WERI-Rb-1 (cell line): ENCODE measurements around the gene BOC.

ENCODE experiments used
- DNase-seq: peaks from one replicate; pipeline ENCODE4 v3.0.0-alpha.2; 2020
- H3K27ac ChIP-seq: fragments of 250-450 bp; sonication (Bioruptor Pico); 2 replicates; pipeline ENCODE4 v1.5.1; 2020; ENCODE audit warnings: mild to moderate bottlenecking, moderate library complexity
- H3K27me3 ChIP-seq: fragments of 250-450 bp; sonication (Bioruptor Pico); 2 replicates; pipeline ENCODE4 v1.5.1; 2021; ENCODE audit warnings: mild to moderate bottlenecking, low read depth, moderate library complexity; ENCODE audit not compliant: insufficient read depth, severe bottlenecking
- H3K36me3 ChIP-seq: fragments of 250-450 bp; sonication (Bioruptor Pico); 2 replicates; pipeline ENCODE4 v1.5.1; 2020; ENCODE audit warnings: mild to moderate bottlenecking, moderate library complexity
- H3K4me3 ChIP-seq: 2 replicates; pipeline ENCODE4 v1.5.1; 2011; ENCODE audit warnings: low read depth, mild to moderate bottlenecking, control low read depth, low read length
- H3K9me3 ChIP-seq: fragments of 250-450 bp; sonication (Bioruptor Pico); 2 replicates; pipeline ENCODE4 v1.5.1; 2021; ENCODE audit warnings: mild to moderate bottlenecking, moderate library complexity; ENCODE audit not compliant: severe bottlenecking
- TF ChIP-seq, protein P1 (sequence below): IDR thresholded peaks from 2 replicates; pipeline ENCODE4 v1.5.1; 2011; ENCODE audit warnings: low read depth, mild to moderate bottlenecking, control low read depth, inconsistent platforms, low read length

The BOC gene

DNA sequence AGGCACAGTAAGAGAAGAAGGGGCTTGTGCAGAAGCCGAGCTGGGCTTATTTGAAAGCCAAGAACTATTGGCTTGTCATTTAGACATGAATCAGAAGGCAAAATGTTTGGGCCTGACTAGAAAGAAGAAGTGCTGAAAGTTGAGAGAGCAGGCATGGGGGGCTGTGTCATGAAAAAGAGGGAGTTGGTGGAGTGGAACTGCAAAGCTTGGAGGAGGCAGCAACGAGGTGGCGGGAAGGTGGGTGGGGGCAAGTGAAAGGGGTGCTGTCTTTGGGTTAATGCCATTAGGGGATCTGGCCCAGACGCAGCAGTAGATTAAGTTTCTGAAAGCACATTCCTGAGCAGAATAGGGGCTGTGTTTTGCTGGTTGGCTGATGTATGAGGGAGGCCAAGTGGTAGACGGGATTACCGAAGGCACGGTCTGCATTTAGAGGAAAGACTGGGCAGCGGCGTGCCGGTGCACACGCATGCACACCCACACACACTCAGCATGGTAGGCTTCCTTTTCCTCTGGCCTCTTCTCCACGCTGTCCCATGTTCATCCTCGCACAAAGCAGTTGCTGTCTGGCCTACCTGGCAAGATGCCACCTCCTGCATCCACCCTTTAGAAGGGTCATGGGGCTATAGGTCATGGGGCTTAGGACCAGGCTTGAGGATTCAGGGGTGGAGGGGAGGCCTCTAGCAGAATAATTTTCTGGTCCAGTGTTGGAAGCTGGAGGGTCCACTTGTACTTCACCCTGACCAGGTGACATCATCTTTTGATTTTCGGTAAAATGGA is 43.0 kb downstream of the BOC start:
- Histone ChIP-seq H3K9me3 (no peaks in the 10 kb centered on the region), H3K27ac (no peak overlapping the region), H3K27me3 (no peaks in the 10 kb centered on the region), H3K36me3 (no peaks in the 10 kb centered on the region), H3K4me3 (no peak overlapping the region)
- TF ChIP-seq, protein P1, sequence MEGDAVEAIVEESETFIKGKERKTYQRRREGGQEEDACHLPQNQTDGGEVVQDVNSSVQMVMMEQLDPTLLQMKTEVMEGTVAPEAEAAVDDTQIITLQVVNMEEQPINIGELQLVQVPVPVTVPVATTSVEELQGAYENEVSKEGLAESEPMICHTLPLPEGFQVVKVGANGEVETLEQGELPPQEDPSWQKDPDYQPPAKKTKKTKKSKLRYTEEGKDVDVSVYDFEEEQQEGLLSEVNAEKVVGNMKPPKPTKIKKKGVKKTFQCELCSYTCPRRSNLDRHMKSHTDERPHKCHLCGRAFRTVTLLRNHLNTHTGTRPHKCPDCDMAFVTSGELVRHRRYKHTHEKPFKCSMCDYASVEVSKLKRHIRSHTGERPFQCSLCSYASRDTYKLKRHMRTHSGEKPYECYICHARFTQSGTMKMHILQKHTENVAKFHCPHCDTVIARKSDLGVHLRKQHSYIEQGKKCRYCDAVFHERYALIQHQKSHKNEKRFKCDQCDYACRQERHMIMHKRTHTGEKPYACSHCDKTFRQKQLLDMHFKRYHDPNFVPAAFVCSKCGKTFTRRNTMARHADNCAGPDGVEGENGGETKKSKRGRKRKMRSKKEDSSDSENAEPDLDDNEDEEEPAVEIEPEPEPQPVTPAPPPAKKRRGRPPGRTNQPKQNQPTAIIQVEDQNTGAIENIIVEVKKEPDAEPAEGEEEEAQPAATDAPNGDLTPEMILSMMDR: no peak
- no peak for DNase-seq

DNA sequence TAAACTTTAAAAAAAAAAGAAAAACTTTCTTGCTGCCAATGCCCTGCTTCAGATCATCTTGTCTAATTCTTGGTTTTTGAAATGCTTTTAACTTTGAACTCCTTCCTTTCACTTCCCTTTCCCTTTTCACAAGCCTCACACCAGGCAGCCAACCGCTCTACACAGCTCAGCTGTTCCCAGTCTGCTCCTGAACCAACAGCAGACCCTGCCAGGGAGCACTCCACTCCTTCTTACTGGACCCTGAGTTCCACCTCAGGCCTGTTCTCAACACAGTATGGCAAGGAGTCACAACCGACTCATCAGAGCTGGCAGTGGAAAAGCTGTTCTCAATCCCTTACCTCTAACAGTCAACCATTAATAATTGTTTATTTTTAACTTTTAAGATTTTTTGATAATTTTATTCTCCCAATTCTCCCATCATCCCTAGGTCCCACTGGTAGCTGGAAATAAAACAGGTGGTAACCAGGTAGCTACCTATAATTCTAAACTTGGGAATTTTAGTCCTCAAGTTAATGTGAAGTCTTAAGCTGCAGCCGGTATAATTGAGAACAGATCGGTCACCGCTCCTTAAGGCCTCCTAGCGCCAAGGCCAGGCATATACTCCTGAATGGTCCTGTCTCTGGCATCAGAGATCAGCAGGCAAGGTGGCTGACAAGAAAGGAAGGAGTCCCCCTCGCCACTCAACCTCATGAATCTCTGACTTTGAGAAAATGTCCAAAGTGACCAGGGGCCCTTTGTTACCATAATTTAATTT is 43.9 kb downstream of the BOC start:
- H3K27me3 ChIP-seq: no peaks in the 10 kb centered on the region
- H3K9me3 ChIP-seq: no peaks in the 10 kb centered on the region
- H3K4me3 ChIP-seq: no peak overlapping the region
- no peaks in the 10 kb centered on the region for H3K36me3 ChIP-seq
- no peak overlapping the region for H3K27ac ChIP-seq
- no peak for DNase-seq
- TF ChIP-seq, protein P1: no peak

DNA sequence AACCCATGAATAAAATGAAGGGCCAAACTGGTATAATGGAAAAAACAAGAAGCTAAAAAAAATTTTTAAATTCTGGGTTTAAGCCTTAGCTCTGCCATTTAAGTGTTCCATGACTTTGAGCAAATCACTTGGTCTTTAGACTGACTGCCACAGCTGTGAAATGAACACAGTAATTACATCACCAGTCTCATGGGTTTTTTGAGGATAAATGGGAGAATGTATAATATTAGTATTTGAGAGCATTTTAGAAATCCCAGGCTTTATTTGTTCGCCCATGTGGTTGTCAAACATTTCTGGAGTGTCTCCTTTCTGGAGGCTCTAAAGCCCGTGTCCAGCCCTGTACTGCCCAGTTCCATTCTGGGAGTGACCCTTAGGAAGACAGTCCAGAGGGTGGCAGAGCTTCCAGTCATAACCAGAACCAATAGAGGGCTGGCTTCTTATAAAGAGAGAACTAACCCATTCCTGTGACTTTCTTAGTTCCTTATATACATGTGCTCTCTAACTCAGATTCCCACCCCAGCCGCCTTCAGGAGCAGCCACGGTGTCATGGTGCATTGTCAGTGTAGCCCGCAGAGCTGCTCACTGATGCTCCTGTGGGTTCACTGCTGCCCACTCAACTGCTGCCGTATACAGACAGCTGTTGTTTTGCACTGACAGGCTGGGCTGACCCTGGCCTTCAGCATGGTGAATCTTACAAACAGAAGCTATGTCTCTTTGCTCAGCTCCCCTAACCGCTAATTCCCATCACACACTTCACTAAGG is 44.7 kb downstream of the BOC start:
- TF ChIP-seq, protein P1: no peak
- no peaks in the 10 kb centered on the region for H3K36me3 ChIP-seq
- no peak overlapping the region for H3K4me3 ChIP-seq
- H3K27me3 ChIP-seq: no peaks in the 10 kb centered on the region
- no peak for DNase-seq
- H3K27ac ChIP-seq: no peak overlapping the region
- no peaks in the 10 kb centered on the region for H3K9me3 ChIP-seq

DNA sequence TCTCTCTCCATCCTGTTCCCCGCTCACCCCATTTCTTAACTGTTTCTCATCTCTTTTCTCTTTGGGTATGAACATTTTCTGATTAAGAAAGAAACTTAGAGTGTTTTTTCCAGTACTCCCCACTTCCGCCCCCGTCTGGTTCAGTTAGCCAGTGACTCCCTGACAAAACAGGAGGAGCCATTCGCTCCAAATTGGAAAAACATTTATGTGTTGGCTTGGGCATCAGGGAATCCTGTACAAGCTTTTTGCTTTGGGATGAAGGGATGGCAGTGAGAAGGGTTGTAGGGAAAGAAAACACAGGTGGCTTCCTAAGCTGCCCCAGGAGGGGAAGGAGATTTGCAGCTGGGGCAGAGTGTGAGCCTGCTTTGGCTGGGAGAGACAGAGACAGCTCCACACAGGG is 47.0 kb downstream of the BOC start:
- H3K27ac ChIP-seq: no peak overlapping the region
- TF ChIP-seq, protein P1: no peak
- no peaks in the 10 kb centered on the region for H3K9me3 ChIP-seq
- no peak overlapping the region for H3K4me3 ChIP-seq
- H3K27me3 ChIP-seq: no peaks in the 10 kb centered on the region
- DNase-seq: no peak
- no peaks in the 10 kb centered on the region for H3K36me3 ChIP-seq

DNA sequence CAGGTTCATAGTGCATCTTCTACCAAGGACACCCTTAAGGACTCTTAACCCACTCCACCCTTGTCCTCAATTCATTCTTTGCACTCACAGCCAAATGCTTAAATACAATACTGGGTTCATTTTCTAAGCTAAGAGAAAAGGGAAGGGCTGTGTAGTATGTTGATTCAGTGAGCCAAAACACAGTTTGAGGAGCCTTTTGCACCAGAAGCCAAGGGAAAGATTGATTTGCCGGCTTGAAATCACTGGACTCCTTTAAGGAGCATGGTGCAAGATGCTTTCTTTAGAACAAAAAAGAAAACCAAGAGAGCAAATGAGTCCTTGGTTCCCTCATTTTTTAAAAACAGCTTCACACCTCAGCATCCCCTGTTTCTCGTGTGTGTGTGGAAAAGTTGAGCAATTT is 47.8 kb downstream of the BOC start:
- TF ChIP-seq, protein P1: no peak
- DNase-seq: no peak
- no peaks in the 10 kb centered on the region for H3K36me3 ChIP-seq
- no peak overlapping the region for H3K4me3 ChIP-seq
- no peaks in the 10 kb centered on the region for H3K27me3 ChIP-seq
- no peak overlapping the region for H3K27ac ChIP-seq
- H3K9me3 ChIP-seq: no peaks in the 10 kb centered on the region
